Tibial nerve (tissue), 4 donors: ENCODE results near the gene NELL1.

Source experiments
- CTCF ChIP-seq, 5 experiments: fragments of 200-600 bp in 3 of 5; fragments of 450-650 bp in 2 of 5; sonication (generic) in 3 of 5; IDR thresholded peaks; one replicate each; pipeline ENCODE4 v1.5.1; 2016 to 2019; ENCODE audit warnings: antibody characterized with exemption in 5 of 5, mild to moderate bottlenecking in 3 of 5, moderate library complexity in 2 of 5
- EP300 ChIP-seq, 2 donors: sonication (generic); formaldehyde crosslinking; IDR thresholded peaks; one replicate each; pipeline ENCODE4 v1.6.1; 2017; ENCODE audit warnings: antibody characterized with exemption in 2 of 2, mild to moderate bottlenecking in 1 of 2
- POLR2A ChIP-seq, 2 donors: fragments of 450-650 bp; IDR thresholded peaks; one replicate each; pipeline ENCODE4 v1.6.1; 2017; ENCODE audit warnings: antibody characterized with exemption in 2 of 2, mild to moderate bottlenecking in 2 of 2, moderate library complexity in 2 of 2

GRCh38 chr11:20627701-20628100 lies 41.7 kb upstream of the NELL1 start:
- no peak for TF ChIP-seq CTCF (IDR thresholded peaks at IDR 0.05)
- TF ChIP-seq POLR2A (IDR thresholded peaks at IDR 0.05) = no peak
- no peak for TF ChIP-seq EP300 (IDR thresholded peaks at IDR 0.05)
